ENCODE data around the gene SKA2.

- TF ChIP-seq CTCF (IDR thresholded peaks at IDR 0.05) (no peak), EZH2 (IDR thresholded peaks at IDR 0.05; ENCODE audit: borderline replicate concordance, insufficient read depth, low read depth, low read length, poor library complexity, severe bottlenecking) (no peak)
Observed at GRCh38 chr17:59069856-59070255, 85.1 kb downstream of the SKA2 start.
